IPS-NIHi7 (cell line): ENCODE results near the gene CD164L2.
A peak's percentile ranks its signal among the peaks of the same experiment; 100 is the strongest.

Experiments
- DNase-seq: peaks from one replicate; pipeline ENCODE4 v3.0.0; 2012; ENCODE audit warnings: mixed read lengths; ENCODE audit errors: extremely low spot score

CD164L2 gene

DNA sequence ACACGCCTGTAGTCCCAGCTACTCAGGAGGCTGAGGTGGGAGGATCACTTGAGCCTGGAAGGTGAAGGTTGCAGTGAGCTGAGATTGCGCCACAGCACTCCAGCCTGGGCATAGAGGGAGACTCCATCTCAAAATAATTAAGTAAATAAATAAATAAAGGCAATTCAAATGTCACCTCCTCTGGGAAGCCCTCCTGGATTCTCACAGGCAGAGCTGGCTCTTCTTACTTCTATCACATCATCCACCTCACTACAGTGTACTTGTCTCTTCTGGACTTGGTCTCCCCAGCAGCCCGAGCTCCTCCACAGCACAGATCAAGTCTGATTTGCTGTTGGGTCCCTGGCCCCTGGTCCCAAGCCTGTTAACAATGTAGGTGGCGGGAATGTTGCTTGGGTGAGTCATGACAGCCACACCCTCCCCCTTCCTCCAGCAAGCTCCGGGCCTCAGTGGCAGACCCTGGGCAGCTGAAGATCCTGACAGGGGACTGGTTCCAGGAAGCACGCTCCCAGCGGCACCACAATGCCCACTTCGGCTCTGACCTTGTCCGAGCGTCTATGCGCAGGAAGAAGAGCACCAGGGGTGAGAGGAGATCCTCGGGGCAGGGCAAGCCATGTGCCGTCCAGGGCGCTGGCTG lies 36.0 kb downstream of the CD164L2 start:
- no peak for DNase-seq

DNA sequence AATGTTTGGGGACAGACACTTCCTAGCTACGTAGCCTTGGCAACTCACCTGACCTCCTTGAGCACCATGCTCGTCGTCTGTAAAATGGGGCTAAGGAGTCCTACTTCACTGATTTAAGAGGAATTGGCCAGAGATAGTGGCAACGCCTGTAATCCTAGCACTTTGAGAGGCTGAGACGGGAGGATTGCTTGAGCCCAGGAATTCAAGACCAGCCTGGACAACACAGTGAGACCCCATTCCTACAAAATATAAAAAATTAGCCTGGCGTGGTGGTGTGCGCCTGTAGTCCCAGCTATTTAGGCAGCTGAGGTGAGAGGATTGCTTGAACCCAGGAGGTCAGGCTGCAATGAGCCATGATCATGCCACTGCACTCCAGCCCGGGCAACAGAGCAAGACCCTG lies 36.8 kb downstream of the CD164L2 start:
- no peak for DNase-seq

DNA sequence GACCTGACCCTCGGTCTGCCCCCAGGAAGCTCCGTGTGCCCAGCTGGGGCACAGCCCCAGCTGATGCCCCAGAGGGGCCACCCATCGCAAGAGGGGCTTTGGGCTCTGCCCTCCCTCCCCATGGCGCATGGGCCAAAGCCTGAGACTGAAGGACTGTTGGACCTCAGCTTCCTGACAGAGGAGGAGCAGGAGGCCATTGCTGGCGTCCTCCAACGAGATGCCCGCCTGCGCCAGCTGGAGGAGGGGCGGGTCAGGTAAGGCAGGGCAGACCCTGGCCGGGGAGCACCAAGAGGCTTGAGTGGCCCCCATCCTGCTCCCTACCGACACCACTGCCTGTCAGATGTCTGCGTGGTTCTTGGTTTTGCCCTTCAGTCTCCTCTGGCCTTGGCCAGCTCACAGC lies 37.9 kb downstream of the CD164L2 start:
- no peak for DNase-seq

- DNase-seq, result no peak
Observed at GRCh38 chr1:27343639-27344025, 39.5 kb downstream of the CD164L2 start.

- DNase-seq, result no peak
Observed at GRCh38 chr1:27342778-27343638, 40.1 kb downstream of the CD164L2 start.

GRCh38 chr1:27342391-27342777 lies 40.7 kb downstream of the CD164L2 start:
- no peak for DNase-seq

GRCh38 chr1:27341525-27342252 lies 41.4 kb downstream of the CD164L2 start, which contains the start of gene SYTL1:
Gene SYTL1 (plus strand): TSS chr1:27342022. CDS start chr1:27345335, 3,313 bp downstream.
- peak; percentile 84 for DNase-seq

GRCh38 chr1:27339213-27339612 lies 43.9 kb downstream of the CD164L2 start:
- no peak for DNase-seq

DNA sequence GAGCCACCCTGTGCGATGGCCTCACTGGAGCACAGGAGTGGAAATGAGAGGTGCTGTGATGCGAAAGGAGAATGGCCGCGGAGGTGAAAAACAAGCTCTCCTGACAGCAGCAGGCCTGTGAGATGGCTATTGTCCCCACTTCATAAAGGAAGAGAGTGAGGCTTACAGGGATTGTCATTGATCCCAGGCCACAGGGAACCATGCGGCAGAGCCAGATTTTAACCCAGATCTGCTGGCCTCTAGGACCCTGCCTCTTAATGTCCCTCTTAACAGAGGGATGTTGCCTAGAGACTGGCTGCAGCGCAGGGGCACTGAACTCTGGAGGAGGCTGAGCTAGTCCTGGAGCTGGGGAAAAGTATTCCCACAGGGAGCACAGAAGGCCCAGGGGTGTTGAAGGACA lies 44.4 kb downstream of the CD164L2 start:
- no peak for DNase-seq

- DNase-seq, result no peak
Observed at GRCh38 chr1:27336756-27337155, 46.4 kb downstream of the CD164L2 start.

DNA sequence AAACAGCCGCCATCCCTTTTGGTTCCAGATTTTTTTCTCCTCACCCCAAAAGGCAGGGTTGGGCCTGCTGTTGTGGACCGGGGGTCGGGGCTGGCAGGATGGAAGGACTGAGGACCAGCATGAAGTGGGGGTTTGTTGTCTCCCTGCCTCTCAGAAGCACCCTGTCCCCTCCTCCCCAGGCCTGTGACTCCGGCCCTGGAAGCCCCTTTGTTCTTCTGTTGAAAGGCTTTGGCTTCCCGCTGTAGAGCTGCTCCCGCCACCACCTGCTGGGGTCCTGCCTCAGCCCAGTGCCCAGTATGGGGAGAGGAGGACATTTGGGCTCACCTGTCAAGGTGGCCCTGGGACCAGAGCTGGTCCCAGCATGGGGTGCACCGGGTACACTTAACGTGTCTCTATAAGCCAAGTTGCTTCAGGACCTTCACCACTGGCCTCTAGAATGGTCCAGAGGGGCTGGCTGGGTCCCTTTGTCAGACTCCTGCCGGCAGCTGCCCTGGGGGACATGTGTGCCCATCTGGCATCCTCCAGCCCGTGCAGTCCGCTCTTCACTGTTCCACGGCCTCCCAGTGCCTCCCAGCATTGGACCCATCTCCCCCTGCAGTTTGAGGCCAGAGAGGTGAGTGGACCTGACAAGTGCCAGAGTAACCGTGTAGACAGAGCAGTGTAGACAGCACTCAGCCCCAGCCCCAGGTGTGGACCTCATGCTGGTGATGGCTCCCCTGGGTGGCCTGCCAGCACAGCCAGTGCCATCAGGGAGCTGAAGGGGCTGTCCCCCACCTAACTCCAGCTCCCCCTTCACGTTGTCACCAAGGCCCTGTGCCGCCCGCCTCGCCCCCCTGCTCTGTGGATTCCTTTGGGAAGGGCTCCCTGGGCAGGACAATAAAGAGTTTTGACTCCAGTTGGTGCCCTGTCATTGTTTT lies 47.4 kb downstream of the CD164L2 start:
- DNase-seq, result no peak

- DNase-seq, result no peak
Observed at GRCh38 chr1:27333717-27334279, 49.3 kb downstream of the CD164L2 start.

DNA sequence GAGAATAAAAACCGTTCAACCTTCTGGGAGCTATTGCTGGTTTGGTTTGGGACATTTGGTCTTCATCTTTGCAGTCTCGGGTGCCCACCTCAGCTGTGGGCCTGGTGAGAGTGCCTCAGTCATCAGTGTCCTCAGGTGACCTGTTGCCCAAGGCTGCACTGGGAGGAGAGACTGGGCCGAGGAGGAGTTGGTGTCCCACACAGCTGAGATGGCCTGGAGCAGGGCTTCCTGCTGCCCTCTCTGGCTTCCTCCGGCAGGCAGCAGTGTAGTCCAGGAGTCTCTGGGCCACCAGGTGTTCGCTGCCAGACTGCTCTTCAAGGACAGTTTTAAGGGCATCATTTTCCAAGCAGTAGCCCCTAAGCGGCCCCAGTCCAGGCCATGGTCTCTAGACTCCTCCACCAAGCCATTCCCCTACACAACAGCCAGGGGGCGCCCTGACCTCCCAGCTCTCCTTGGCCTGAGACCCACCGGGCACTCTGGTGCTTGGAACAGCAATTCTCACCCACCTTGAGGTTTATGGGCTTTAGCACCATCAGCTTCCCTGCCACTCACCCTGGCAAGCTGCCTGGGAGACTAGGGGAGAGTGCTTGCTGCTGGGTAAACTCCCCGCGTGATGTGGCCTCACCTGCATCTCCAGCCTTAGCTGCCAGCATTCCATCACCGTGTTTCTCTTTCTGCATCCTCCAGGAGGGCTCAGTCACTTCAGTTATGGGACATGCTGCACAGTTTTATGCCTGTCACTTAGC lies 50.4 kb downstream of the CD164L2 start:
- peak; percentile 91 for DNase-seq

- DNase-seq, result no peak
Observed at GRCh38 chr1:27331922-27332321, 51.2 kb downstream of the CD164L2 start.

- DNase-seq, result no peak
Observed at GRCh38 chr1:27331426-27331825, 51.7 kb downstream of the CD164L2 start.

DNA sequence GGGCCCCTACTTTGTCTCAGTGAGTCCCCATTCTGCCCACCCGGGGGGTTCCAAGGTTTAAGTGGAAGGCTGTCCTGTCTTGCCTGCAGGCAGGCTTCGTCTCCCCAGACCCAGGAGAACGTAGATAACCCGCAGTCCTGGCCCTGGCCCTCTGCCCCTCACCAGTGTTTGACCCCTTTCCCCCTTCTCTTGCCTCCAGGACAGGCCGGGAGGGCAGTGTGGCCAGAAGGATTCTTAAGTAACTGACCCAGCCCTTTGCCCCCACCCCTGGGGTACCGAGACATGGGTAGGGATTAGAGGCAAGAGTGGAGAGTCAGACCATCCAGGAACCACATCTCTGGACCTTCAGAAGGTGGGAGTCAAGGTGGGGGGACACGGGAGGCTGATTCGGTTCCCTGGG lies 52.3 kb downstream of the CD164L2 start:
- no peak for DNase-seq
